ENCODE data around the gene JAK1.

DNA sequence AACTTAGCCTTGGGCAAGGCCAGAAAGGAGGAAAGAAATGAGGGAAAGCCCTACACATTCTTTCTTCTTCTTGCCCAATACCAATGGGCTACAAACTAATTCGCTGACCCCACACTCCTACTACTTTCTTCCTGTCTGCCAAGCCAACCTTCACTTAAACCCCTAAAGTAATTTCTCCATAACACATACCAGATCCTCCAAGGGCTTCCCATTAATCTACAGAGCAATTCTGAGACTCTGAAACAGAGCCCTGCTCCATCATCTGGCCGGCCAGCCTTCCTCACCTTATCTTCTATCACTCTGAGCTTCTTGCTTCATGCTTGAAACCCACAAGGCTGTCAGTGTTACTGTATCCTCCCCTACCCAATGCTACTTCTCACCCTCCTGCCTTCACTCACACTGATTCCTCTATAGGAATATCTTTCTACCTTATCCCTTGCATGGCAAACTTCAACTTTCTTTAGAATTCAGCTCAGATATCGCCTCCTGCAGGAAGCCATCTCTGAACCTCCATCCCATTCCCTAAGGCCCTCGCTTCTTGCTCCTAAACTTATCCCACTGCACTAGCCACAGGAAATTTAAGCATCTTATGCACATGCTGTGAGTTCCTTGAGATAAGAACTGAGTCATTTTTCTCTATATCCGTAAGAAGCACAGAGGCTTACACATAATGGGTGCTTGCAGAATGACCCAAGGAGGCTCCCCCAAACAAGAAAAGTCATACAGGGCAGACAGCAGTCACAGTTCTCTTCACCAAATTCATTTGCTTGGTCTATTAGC lies 81.9 kb downstream of the JAK1 start:
- TF ChIP-seq CTCF (conservative IDR thresholded peaks at IDR 0.05; ENCODE audit: low read depth, low read length) (no peak), EZH2phosphoT487 (IDR thresholded peaks at IDR 0.05; ENCODE audit: borderline replicate concordance, low read length) (no peak)

Data from PC-3 (cell line).